ENCODE measurements around the gene ZNF837.

The ZNF837 gene

GRCh38 chr19:58368561-58369360 lies 12.1 kb downstream of the ZNF837 start:
- DNase-seq (ENCODE audit: low spot score): no peak

- DNase-seq (ENCODE audit: low spot score): no peak
These were observed 13.0 kb downstream of the ZNF837 start for GRCh38 chr19:58367698-58368454.

GRCh38 chr19:58366585-58367430 lies 14.0 kb downstream of the ZNF837 start:
- DNase-seq (ENCODE audit: low spot score): no peak

GRCh38 chr19:58364146-58364545 lies 16.7 kb downstream of the ZNF837 start:
- DNase-seq (ENCODE audit: low spot score): no peak

GRCh38 chr19:58362272-58362994 lies 18.4 kb downstream of the ZNF837 start, which contains the start of gene ZNF497:
ZNF497 (minus strand) TSS chr19:58362751; CDS start chr19:58357635, 5,116 bp downstream.
- DNase-seq (ENCODE audit: low spot score): peak; percentile 99

GRCh38 chr19:58361900-58362271 lies 18.9 kb downstream of the ZNF837 start:
- DNase-seq (ENCODE audit: low spot score): peak; percentile 78

GRCh38 chr19:58357481-58358145 lies 23.2 kb downstream of the ZNF837 start:
- no peak for DNase-seq (ENCODE audit: low spot score)

GRCh38 chr19:58356766-58357480 lies 23.9 kb downstream of the ZNF837 start:
- DNase-seq (ENCODE audit: low spot score): no peak

- DNase-seq (ENCODE audit: low spot score): no peak
These were observed 24.7 kb downstream of the ZNF837 start for GRCh38 chr19:58355908-58356765.

GRCh38 chr19:58355215-58355796 lies 25.5 kb downstream of the ZNF837 start:
- no peak for DNase-seq (ENCODE audit: low spot score)

GRCh38 chr19:58354478-58355030 lies 26.3 kb downstream of the ZNF837 start:
- DNase-seq (ENCODE audit: low spot score): no peak

- no peak for DNase-seq (ENCODE audit: low spot score)
These were observed 26.9 kb downstream of the ZNF837 start for GRCh38 chr19:58353717-58354477.

GRCh38 chr19:58352760-58353671 lies 27.8 kb downstream of the ZNF837 start, which contains the start of gene A1BG:
A1BG (minus strand) TSS chr19:58353492; CDS start chr19:58353437, 55 bp downstream.
- DNase-seq (ENCODE audit: low spot score): no peak

- DNase-seq (ENCODE audit: low spot score): no peak
These were observed 28.7 kb downstream of the ZNF837 start for GRCh38 chr19:58351990-58352755.

GRCh38 chr19:58351558-58351878 lies 29.3 kb downstream of the ZNF837 start:
- DNase-seq (ENCODE audit: low spot score): no peak
